PFSK-1 (cell line): ENCODE data around the gene FBXL2.

Experiments used
- FOXP2 ChIP-seq: optimal IDR thresholded peaks from 2 replicates; pipeline ENCODE3; 2011; ENCODE audit warnings: borderline replicate concordance, control low read depth, inconsistent platforms; ENCODE audit not compliant: insufficient read depth; ENCODE audit errors: extremely low read length, extremely low read depth
- POLR2AphosphoS5 ChIP-seq: IDR thresholded peaks from 2 replicates; pipeline ENCODE4 v1.6.1; 2012; ENCODE audit warnings: low read depth, mild to moderate bottlenecking, control low read depth, low read length, moderate library complexity
- SIN3A ChIP-seq: IDR thresholded peaks from 2 replicates; pipeline ENCODE4 v1.6.1; 2012; ENCODE audit warnings: mild to moderate bottlenecking, low read length, moderate library complexity, borderline replicate concordance; ENCODE audit not compliant: insufficient read depth
- TAF1 ChIP-seq: IDR thresholded peaks from 2 replicates; pipeline ENCODE4 v1.6.1; 2012; ENCODE audit warnings: low read length, control low read depth, borderline replicate concordance; ENCODE audit not compliant: insufficient read depth
- TF ChIP-seq, protein P1 (sequence below), 2 experiments: IDR thresholded peaks; 2 replicates each; pipeline versions ENCODE4 v1.6.1 to v1.8.0; 2011 to 2012; ENCODE audit warnings: low read depth in 2 of 2, low read length in 2 of 2, control low read depth in 1 of 2, inconsistent platforms in 1 of 2, mild to moderate bottlenecking in 1 of 2, moderate library complexity in 1 of 2; ENCODE audit not compliant: insufficient read depth in 1 of 2

FBXL2 gene

GRCh38 chr3:33331414-33331813 lies 54.2 kb downstream of the FBXL2 start:
- TF ChIP-seq SIN3A = no peak
- TF ChIP-seq TAF1 = no peak
- TF ChIP-seq, protein P1, sequence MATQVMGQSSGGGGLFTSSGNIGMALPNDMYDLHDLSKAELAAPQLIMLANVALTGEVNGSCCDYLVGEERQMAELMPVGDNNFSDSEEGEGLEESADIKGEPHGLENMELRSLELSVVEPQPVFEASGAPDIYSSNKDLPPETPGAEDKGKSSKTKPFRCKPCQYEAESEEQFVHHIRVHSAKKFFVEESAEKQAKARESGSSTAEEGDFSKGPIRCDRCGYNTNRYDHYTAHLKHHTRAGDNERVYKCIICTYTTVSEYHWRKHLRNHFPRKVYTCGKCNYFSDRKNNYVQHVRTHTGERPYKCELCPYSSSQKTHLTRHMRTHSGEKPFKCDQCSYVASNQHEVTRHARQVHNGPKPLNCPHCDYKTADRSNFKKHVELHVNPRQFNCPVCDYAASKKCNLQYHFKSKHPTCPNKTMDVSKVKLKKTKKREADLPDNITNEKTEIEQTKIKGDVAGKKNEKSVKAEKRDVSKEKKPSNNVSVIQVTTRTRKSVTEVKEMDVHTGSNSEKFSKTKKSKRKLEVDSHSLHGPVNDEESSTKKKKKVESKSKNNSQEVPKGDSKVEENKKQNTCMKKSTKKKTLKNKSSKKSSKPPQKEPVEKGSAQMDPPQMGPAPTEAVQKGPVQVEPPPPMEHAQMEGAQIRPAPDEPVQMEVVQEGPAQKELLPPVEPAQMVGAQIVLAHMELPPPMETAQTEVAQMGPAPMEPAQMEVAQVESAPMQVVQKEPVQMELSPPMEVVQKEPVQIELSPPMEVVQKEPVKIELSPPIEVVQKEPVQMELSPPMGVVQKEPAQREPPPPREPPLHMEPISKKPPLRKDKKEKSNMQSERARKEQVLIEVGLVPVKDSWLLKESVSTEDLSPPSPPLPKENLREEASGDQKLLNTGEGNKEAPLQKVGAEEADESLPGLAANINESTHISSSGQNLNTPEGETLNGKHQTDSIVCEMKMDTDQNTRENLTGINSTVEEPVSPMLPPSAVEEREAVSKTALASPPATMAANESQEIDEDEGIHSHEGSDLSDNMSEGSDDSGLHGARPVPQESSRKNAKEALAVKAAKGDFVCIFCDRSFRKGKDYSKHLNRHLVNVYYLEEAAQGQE (IDR thresholded peaks at IDR 0.05; ENCODE audit: insufficient read depth in 1 of 2, low read depth in 2 of 2, low read length in 2 of 2) = no peak
- no peak for TF ChIP-seq FOXP2

GRCh38 chr3:33334364-33334763 lies 57.1 kb downstream of the FBXL2 start:
- TF ChIP-seq FOXP2 = no peak
- TF ChIP-seq, protein P1 (IDR thresholded peaks at IDR 0.05; ENCODE audit: insufficient read depth in 1 of 2, low read depth in 2 of 2, low read length in 2 of 2) = no peak
- TF ChIP-seq POLR2AphosphoS5 = no peak
- TF ChIP-seq TAF1 = no peak
- no peak for TF ChIP-seq SIN3A

DNA sequence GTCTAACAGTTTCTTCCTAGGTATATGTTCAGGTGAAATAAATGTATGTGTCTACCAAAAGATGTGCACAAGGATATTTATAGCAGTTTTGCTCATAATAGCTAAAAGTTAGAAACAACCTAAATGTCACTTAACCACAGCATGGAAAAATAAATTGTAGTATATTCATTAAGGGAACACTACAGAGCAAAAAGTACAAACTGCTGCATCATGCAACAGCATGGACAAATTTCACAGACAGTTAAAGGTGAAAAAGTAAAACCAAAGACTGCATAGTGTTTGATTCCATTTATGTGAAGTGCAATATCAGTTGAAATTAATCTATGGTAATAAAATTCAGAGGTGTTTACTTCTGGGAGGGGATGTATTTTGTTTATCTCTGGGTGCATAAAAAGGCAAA lies 62.5 kb downstream of the FBXL2 start:
- no peak for TF ChIP-seq SIN3A
- TF ChIP-seq, protein P1 (IDR thresholded peaks at IDR 0.05; ENCODE audit: insufficient read depth in 1 of 2, low read depth in 2 of 2, low read length in 2 of 2) = no peak
- TF ChIP-seq TAF1 = no peak
- TF ChIP-seq FOXP2 = no peak
- TF ChIP-seq POLR2AphosphoS5 = no peak

- no peak for TF ChIP-seq POLR2AphosphoS5
- no peak for TF ChIP-seq TAF1
- no peak for TF ChIP-seq FOXP2
- no peak for TF ChIP-seq SIN3A
- TF ChIP-seq, protein P1 (IDR thresholded peaks at IDR 0.05; ENCODE audit: insufficient read depth in 1 of 2, low read depth in 2 of 2, low read length in 2 of 2) = no peak
Observed at GRCh38 chr3:33355611-33356010, 78.4 kb downstream of the FBXL2 start.
